Neural cell (in vitro differentiated cells): ENCODE measurements around the gene VPS50. TPM values are rescaled to one million over a fixed set of nuclear protein-coding genes. Genes with fewer than 3 reads are reported as not detected.

Source experiments
- H2AFZ ChIP-seq: fragments of 200-600, 300-800 bp; sonication (generic), shearing (Covaris generic); 2 replicates; pipeline ENCODE4 v1.6.0; 2014; ENCODE audit warnings: low read depth, mild to moderate bottlenecking, antibody characterized with exemption, low read length, moderate library complexity
- H3F3A ChIP-seq: fragments of 200-600 bp; shearing (Covaris generic); 2 replicates; pipeline ENCODE4 v1.6.1; 2016; ENCODE audit warnings: mild to moderate bottlenecking, moderate library complexity, mixed read lengths, antibody characterized with exemption, low read length; ENCODE audit not compliant: insufficient read depth, poor library complexity, severe bottlenecking
- H3K27ac ChIP-seq: fragments of 200-600, 300-800 bp; sonication (generic), shearing (Covaris generic); 2 replicates; pipeline ENCODE4 v1.5.1; 2014; ENCODE audit warnings: mild to moderate bottlenecking, low read length, moderate library complexity
- H3K27me3 ChIP-seq: fragments of 300-800, 200-600 bp; sonication (generic), shearing (Covaris generic); 2 replicates; pipeline ENCODE4 v1.6.0; 2014; ENCODE audit warnings: mild to moderate bottlenecking, low read depth, low read length, moderate library complexity; ENCODE audit not compliant: insufficient read depth
- H3K36me3 ChIP-seq: fragments of 300-800, 200-600 bp; sonication (generic), shearing (Covaris generic); 2 replicates; pipeline ENCODE4 v1.5.1; 2014; ENCODE audit warnings: mild to moderate bottlenecking, antibody characterized with exemption, low read length, moderate library complexity; ENCODE audit not compliant: insufficient read depth
- H3K4me2 ChIP-seq: fragments of 300-800, 200-600 bp; sonication (generic), shearing (Covaris generic); 2 replicates; pipeline ENCODE4 v1.6.0; 2014; ENCODE audit warnings: mild to moderate bottlenecking, low read length
- H3K4me3 ChIP-seq: fragments of 300-800, 200-600 bp; sonication (generic), shearing (Covaris generic); 2 replicates; pipeline ENCODE4 v1.5.1; 2014; ENCODE audit warnings: mild to moderate bottlenecking, low read length, moderate library complexity
- H3K79me2 ChIP-seq: fragments of 200-600 bp; shearing (Covaris generic); replicated peaks from 2 replicates; pipeline ENCODE4 v1.6.0; 2014; ENCODE audit warnings: mild to moderate bottlenecking, low read length, moderate library complexity; ENCODE audit not compliant: insufficient read depth
- H3K9ac ChIP-seq: fragments of 300-800, 200-600 bp; sonication (generic), shearing (Covaris generic); 2 replicates; pipeline ENCODE4 v1.6.1; 2016; ENCODE audit warnings: mild to moderate bottlenecking, low read length, mixed read lengths
- H3K9me2 ChIP-seq: fragments of 200-600 bp; shearing (Covaris generic); 2 replicates; pipeline ENCODE4 v1.6.1; 2016; ENCODE audit warnings: mild to moderate bottlenecking, low read length, mixed read lengths; ENCODE audit not compliant: insufficient read depth
- H3K9me3 ChIP-seq: fragments of 200-600, 300-800 bp; sonication (generic), shearing (Covaris generic); 2 replicates; pipeline ENCODE4 v1.6.1; 2016; ENCODE audit warnings: mild to moderate bottlenecking, mixed run types, low read length, moderate library complexity, mixed read lengths
- H4K20me1 ChIP-seq: fragments of 200-600 bp; shearing (Covaris generic); 2 replicates; pipeline ENCODE4 v1.6.1; 2016; ENCODE audit warnings: mild to moderate bottlenecking, mixed run types; ENCODE audit not compliant: insufficient read depth
- EP300 ChIP-seq: fragments of 450-650 bp; conservative IDR thresholded peaks from 2 replicates; pipeline ENCODE4 v1.6.1; 2014; ENCODE audit warnings: antibody characterized with exemption, mild to moderate bottlenecking, moderate library complexity; ENCODE audit not compliant: poor library complexity, severe bottlenecking
- EZH2 ChIP-seq: fragments of 200-600, 300-800 bp; shearing (Covaris generic), sonication (generic); IDR thresholded peaks from 2 replicates; pipeline ENCODE4 v1.6.1; 2014; ENCODE audit warnings: antibody characterized with exemption, low read length, borderline replicate concordance, mild to moderate bottlenecking; ENCODE audit not compliant: insufficient read depth, poor library complexity, severe bottlenecking
- MXI1 ChIP-seq: fragments of 450-650 bp; conservative IDR thresholded peaks from 2 replicates; pipeline ENCODE4 v1.6.1; 2014; ENCODE audit warnings: antibody characterized with exemption, mild to moderate bottlenecking; ENCODE audit not compliant: poor library complexity, severe bottlenecking
- POLR2AphosphoS5 ChIP-seq: IDR thresholded peaks from 2 replicates; pipeline ENCODE4 v1.6.1; 2012
- RAD21 ChIP-seq: fragments of 450-650 bp; conservative IDR thresholded peaks from 2 replicates; pipeline ENCODE4 v1.6.1; 2014; ENCODE audit warnings: antibody characterized with exemption, mild to moderate bottlenecking, moderate library complexity
- SMC3 ChIP-seq: fragments of 450-650 bp; conservative IDR thresholded peaks from 2 replicates; pipeline ENCODE4 v1.6.1; 2014; ENCODE audit warnings: antibody characterized with exemption, mild to moderate bottlenecking, moderate library complexity; ENCODE audit not compliant: poor library complexity
- TAF1 ChIP-seq: IDR thresholded peaks from 2 replicates; pipeline ENCODE4 v1.6.1; 2012; ENCODE audit warnings: low read depth
- polyA plus RNA-seq: library from polyadenylated mRNA; depleted of rRNA; stranded (reverse); fragments of >200 nt; gene quantifications from 2 replicates; pipeline ENCODE4 v1.2.3, GENCODE V29; 2014
- TF ChIP-seq, protein P1 (sequence below): fragments of 450-650 bp; IDR thresholded peaks from 2 replicates; pipeline ENCODE4 v1.5.1; 2014; ENCODE audit warnings: antibody characterized with exemption, mild to moderate bottlenecking, moderate library complexity; ENCODE audit not compliant: poor library complexity, severe bottlenecking
- TF ChIP-seq, protein P2 (sequence below): IDR thresholded peaks from 2 replicates; pipeline ENCODE4 v1.6.1; 2012; ENCODE audit warnings: borderline replicate concordance

VPS50 gene
- polyA plus RNA-seq, 1 donor from 2014 or later = 58.2 TPM

DNA sequence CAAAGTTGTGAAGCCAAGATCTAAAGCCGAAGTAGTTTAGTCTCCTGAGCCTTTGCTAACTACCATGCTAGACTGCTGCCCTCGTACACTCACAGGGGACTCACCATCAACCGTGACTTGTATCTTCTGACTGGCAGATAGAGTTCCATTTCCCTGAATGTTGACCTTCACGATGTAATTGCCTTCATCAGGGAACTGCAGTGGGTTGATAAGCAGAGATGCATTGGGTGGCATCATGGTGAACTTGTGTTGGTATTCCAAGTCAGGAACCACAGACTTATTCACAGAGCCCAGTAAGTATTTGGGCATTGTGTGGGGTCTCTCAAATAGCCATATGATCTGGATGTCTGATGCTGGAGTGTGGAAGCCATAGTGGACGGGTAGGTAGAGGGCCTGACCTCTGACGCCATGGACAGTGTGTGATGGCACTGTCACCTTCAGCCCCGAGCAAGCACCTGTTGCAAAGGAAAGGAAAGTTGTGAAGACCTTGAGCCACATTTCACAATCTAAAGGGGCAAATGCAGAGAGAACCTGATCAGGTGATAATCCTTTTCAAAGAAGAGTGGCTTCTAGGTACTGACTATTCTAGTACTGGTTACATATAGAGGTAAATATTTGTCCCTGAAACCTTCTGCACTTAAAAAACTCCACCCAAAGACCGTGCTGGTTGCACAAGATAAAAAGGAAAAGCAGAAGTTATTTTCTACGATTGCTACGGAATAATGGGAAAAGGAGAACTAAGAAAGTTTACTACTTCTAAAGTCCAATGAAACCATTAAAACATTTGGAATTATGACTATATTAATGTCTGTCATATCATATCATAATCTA lies 13.0 kb upstream of the VPS50 start:
- Histone ChIP-seq H4K20me1 (no peaks in the 10 kb centered on the region), H3F3A (no peaks in the 10 kb centered on the region), H2AFZ (no peak overlapping the region), H3K9ac (no peak overlapping the region), H3K79me2 (no peaks in the 10 kb centered on the region), H3K4me2 (no peak overlapping the region), H3K36me3 (no peaks in the 10 kb centered on the region), H3K27ac (no peak overlapping the region), H3K4me3 (no peak overlapping the region), H3K27me3 (no peaks in the 10 kb centered on the region), H3K9me2 (no peaks in the 10 kb centered on the region), H3K9me3 (no peaks in the 10 kb centered on the region)
- TF ChIP-seq RAD21 = no peak
- no peak for TF ChIP-seq SMC3
- TF ChIP-seq, protein P1, sequence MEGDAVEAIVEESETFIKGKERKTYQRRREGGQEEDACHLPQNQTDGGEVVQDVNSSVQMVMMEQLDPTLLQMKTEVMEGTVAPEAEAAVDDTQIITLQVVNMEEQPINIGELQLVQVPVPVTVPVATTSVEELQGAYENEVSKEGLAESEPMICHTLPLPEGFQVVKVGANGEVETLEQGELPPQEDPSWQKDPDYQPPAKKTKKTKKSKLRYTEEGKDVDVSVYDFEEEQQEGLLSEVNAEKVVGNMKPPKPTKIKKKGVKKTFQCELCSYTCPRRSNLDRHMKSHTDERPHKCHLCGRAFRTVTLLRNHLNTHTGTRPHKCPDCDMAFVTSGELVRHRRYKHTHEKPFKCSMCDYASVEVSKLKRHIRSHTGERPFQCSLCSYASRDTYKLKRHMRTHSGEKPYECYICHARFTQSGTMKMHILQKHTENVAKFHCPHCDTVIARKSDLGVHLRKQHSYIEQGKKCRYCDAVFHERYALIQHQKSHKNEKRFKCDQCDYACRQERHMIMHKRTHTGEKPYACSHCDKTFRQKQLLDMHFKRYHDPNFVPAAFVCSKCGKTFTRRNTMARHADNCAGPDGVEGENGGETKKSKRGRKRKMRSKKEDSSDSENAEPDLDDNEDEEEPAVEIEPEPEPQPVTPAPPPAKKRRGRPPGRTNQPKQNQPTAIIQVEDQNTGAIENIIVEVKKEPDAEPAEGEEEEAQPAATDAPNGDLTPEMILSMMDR = no peak
- no peak for TF ChIP-seq MXI1
- TF ChIP-seq TAF1 = no peak
- TF ChIP-seq EP300 = no peak
- no peak for TF ChIP-seq POLR2AphosphoS5
- TF ChIP-seq, protein P2, sequence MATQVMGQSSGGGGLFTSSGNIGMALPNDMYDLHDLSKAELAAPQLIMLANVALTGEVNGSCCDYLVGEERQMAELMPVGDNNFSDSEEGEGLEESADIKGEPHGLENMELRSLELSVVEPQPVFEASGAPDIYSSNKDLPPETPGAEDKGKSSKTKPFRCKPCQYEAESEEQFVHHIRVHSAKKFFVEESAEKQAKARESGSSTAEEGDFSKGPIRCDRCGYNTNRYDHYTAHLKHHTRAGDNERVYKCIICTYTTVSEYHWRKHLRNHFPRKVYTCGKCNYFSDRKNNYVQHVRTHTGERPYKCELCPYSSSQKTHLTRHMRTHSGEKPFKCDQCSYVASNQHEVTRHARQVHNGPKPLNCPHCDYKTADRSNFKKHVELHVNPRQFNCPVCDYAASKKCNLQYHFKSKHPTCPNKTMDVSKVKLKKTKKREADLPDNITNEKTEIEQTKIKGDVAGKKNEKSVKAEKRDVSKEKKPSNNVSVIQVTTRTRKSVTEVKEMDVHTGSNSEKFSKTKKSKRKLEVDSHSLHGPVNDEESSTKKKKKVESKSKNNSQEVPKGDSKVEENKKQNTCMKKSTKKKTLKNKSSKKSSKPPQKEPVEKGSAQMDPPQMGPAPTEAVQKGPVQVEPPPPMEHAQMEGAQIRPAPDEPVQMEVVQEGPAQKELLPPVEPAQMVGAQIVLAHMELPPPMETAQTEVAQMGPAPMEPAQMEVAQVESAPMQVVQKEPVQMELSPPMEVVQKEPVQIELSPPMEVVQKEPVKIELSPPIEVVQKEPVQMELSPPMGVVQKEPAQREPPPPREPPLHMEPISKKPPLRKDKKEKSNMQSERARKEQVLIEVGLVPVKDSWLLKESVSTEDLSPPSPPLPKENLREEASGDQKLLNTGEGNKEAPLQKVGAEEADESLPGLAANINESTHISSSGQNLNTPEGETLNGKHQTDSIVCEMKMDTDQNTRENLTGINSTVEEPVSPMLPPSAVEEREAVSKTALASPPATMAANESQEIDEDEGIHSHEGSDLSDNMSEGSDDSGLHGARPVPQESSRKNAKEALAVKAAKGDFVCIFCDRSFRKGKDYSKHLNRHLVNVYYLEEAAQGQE = no peak
- no peak for TF ChIP-seq EZH2

DNA sequence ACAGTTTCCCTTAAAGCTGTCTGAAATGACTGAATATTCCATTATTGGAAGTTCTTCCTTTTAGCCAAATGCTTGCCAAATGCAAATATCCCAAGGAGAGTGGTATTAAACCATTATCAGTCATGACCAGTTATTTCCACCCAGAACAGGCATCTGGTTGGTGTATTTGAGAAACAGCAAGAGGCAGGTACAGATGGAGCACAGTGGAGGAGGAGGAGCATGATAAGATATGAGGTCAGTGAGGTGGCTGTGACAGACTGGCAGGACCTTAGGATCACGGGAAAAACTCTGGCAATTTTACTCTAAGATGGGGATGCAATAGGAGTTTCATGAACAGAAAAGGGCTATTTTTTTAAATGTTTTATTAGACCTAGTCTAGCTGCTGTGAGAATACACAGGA lies 12.3 kb upstream of the VPS50 start:
- H3K36me3 ChIP-seq = no peaks in the 10 kb centered on the region
- H3K27ac ChIP-seq = no peak overlapping the region
- H4K20me1 ChIP-seq = no peaks in the 10 kb centered on the region
- no peaks in the 10 kb centered on the region for H3K9me3 ChIP-seq
- no peaks in the 10 kb centered on the region for H3K79me2 ChIP-seq
- no peak for TF ChIP-seq EZH2
- TF ChIP-seq POLR2AphosphoS5 = no peak
- no peak overlapping the region for H2AFZ ChIP-seq
- no peaks in the 10 kb centered on the region for H3K9me2 ChIP-seq
- no peaks in the 10 kb centered on the region for H3F3A ChIP-seq
- no peak overlapping the region for H3K4me3 ChIP-seq
- H3K9ac ChIP-seq = no peak overlapping the region
- no peak overlapping the region for H3K4me2 ChIP-seq
- H3K27me3 ChIP-seq = no peaks in the 10 kb centered on the region
